ENCODE results near the gene ACSM6.

DNA sequence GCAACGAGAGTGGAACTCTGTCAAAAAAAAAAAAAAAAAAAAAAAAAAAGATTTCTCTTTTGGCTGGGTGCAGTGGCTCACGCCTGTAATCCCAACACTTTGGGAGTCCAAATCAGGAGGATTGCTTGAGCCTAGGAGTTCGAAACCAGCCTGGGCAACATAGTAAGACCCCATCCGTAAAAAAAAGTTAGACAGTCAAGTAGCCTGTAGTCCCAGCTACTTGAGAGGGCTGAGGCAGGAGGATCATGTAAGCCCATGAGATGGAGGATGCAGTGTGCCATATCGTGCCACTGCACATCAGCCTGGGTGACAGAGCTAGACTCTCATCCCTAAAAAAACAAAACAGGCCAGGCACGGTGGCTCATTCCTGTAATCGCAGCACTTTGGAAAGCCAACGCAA lies 71.5 kb downstream of the ACSM6 start:
- TF ChIP-seq, protein P1, sequence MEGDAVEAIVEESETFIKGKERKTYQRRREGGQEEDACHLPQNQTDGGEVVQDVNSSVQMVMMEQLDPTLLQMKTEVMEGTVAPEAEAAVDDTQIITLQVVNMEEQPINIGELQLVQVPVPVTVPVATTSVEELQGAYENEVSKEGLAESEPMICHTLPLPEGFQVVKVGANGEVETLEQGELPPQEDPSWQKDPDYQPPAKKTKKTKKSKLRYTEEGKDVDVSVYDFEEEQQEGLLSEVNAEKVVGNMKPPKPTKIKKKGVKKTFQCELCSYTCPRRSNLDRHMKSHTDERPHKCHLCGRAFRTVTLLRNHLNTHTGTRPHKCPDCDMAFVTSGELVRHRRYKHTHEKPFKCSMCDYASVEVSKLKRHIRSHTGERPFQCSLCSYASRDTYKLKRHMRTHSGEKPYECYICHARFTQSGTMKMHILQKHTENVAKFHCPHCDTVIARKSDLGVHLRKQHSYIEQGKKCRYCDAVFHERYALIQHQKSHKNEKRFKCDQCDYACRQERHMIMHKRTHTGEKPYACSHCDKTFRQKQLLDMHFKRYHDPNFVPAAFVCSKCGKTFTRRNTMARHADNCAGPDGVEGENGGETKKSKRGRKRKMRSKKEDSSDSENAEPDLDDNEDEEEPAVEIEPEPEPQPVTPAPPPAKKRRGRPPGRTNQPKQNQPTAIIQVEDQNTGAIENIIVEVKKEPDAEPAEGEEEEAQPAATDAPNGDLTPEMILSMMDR (IDR thresholded peaks at IDR 0.05; ENCODE audit: low read depth, low read length, poor library complexity, severe bottlenecking), result no peak
- TF ChIP-seq EZH2phosphoT487 (IDR thresholded peaks at IDR 0.05; ENCODE audit: borderline replicate concordance, low read length), result no peak

All from DOHH2 (cell line).